GM18508 (cell line): ENCODE results near the gene CRMP1.

Experiments used
- ATAC-seq: cut with Tn5 transposase; IDR thresholded peaks from one replicate; pipeline ENCODE4 v1.9.1; 2021; ENCODE audit warnings: moderate number of reproducible peaks; ENCODE audit not compliant: insufficient read depth, unreplicated experiment

CRMP1 gene

DNA sequence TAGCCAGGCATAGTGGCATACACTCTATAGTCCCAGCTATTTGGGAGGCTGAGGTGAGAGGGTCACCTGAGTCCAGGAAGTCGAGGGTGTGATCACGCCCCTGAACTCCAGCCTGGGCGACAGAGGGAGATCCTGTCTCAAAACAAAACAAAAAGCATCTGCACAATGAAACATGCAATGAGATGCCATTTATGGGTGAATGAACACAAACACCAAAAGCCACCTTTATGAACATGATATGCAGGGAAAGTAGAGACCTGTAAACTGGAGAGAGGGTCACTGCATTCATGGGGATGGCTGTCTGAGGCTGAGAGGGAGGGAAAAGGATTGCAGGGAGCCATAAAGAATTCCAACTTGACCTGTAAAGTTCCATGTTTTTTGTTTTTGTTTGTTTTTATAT, 111.2 kb downstream of the CRMP1 start:
- no peak for ATAC-seq

DNA sequence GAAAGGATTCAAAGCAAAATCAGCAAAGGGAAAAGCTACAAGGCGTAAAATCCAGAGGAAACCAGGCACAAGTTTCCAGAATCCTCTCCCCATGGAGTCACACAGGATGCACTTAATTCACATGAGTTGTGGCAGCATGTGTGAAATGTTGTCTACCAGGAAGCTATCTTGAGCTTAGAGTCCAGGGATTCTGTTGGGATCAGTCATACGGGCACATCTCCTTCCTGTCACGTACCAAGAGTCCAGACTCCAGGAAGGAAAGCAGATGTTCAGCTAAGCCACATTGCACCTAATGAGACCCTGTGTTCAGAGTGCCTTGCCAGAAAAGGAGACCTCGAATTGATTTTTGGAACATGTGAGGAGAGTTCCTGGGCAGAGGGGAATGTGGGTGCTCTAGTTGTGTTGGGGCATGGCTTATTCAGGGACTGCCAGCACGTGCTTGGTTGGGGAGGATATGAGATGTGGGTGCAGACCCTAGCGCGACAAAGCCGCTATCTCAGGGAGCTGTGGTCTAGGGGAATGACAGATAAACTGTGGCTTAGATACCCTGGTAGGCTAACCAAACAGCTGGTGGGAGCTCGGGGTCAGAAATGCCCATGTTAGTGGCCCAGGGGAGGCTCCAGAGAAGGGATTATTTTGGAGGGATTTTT, 111.9 kb downstream of the CRMP1 start:
- ATAC-seq = no peak

DNA sequence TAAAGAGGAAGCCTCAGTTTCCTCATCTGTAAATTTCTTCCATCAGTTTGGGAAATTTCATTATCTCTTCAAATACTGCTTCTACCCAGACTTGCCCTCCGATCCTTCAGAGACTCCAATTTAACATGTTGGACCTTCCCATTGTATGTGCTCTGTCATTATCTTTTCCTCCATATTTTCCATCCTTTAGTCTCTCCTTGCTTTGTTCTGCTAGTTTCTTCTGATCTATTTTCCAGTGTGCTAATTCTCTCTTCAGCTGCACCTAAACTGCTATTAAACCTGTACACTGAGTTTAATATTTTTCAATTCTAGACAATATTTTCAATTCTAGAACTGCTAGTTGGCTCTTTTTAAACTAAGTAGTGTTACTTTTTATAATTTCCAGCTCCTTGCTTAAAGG, 116.4 kb downstream of the CRMP1 start:
- ATAC-seq = no peak

DNA sequence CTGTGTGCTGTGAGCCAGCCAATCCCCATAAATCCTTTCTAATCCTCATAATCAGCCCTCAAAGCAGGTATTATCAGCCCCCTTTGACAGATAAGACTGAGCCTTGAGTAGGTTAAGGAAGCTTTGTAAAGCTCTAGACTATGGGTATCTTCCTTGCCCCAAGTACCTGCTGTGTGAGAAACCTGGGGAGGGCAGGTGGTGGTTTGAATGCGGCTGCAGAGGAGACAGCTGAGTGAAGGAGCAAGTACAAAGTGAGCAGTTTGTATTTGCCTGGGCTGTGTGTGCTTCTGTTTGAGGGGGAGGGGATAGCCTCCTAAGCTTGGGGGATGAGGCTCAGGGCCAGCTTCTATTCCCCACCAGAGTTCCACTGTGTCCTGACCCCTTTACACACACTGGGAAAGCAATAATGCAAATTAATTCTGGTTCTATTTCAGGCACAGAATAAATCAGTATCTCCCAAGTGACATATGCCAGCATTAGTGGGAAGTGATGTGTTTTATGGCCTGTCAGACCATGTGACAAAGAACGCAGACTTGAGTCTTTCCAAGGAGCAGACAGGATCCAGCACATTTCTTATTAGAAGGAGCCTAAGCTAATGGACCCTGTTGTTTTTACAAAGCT, 118.4 kb downstream of the CRMP1 start:
- ATAC-seq = no peak

DNA sequence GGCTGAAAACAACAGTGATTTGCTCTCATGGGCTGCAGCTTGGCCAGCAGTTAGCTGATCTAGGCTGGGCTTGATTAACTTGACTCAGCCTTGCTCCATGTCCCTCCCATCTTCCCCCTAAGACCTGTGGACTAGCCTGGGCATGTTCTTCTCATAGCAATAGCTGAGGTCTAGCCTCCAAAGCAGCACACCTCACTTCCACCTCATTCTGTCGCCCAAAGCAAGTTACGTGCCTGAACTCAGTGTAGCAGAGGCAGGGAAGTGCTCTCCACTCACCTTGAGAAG, 119.7 kb downstream of the CRMP1 start:
- no peak for ATAC-seq

DNA sequence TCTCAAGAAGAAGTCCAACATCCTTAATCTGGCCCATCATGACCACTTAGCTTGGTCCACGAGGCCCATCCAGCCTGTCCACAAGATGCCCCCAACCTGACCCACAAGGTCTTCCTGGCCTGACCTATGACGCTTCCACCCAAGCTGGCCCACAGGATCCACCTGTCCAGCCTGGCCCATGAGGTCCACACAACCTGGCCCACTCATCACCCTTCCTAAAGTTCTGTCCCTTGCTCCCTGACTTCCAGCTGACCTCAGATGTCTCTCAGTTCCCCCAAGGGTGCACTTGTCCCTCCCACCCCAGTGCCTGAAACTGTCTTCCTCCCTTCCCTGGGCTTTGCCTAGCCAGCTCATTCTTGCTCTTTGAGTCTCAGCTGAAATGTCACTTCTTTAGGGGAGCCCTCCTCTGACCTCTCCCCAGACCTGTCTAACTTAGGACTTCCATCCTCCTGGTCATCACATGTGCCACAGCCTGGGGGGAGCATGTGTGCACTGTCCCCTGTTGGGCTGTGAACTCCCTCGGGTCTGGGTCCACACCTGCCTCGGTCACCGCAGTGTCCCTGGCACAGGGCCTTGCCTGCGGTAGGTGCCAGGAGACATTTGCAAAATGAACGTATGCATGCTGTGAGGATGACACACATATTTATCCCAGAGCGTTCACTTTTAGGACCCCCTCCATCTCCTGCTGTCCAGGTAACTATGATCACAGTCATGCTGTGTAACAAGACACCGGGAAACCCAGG, 120.2 kb downstream of the CRMP1 start:
- no peak for ATAC-seq
